HG03457 (cell line): Measurements from ENCODE around the gene ASIC1.
A peak's percentile ranks its signal among the peaks of the same experiment; 100 is the strongest.

Experiments
- ATAC-seq: cut with Tn5 transposase; IDR thresholded peaks from one replicate; pipeline ENCODE4 v1.9.1; 2021; ENCODE audit warnings: moderate number of reproducible peaks; ENCODE audit not compliant: unreplicated experiment

ASIC1 gene

DNA sequence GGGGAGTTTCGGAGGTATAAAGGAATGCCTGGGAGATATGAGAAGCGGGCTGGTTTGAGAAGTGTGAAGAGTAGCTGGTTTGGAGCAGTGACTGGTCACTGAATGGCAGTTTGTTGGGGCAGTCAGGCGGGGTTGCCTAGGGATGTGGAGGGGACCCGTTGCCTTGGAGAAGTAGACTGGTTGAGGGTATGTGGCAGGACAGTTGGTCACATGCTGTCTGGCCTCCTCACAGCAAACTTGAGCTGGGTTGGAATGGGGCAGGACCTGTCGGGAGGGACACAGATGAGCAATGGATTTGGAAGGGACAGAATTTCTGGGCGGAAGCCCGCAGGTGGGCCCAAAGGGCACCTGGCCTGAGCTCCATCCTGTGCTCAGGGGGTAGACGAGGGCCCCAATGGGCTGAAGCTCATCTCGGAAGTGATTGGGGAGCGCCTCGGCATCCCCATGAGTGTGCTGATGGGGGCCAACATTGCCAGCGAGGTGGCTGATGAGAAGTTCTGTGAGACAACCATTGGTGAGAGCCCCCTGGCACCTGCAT, 48.6 kb downstream of the ASIC1 start:
- no peak for ATAC-seq

DNA sequence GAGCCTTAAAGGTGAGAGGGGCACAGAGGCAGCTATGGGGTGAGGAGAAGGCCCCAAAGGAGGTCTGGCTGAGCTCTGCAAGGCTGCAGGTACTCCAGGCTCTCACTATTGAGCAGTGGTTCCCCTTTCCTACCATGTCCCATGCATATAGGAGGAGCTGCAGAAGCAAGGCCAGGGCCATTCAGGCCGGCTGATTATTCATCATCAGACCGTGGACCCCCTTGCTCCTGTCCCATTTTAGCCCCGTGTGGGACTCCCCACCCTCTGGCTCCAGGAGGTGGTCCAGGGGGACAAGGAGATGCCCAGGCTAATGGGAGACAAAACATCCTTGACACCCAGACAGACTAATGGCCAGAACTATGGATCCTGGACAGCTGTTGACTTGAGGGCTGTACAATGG, 49.5 kb downstream of the ASIC1 start:
- ATAC-seq: no peak

DNA sequence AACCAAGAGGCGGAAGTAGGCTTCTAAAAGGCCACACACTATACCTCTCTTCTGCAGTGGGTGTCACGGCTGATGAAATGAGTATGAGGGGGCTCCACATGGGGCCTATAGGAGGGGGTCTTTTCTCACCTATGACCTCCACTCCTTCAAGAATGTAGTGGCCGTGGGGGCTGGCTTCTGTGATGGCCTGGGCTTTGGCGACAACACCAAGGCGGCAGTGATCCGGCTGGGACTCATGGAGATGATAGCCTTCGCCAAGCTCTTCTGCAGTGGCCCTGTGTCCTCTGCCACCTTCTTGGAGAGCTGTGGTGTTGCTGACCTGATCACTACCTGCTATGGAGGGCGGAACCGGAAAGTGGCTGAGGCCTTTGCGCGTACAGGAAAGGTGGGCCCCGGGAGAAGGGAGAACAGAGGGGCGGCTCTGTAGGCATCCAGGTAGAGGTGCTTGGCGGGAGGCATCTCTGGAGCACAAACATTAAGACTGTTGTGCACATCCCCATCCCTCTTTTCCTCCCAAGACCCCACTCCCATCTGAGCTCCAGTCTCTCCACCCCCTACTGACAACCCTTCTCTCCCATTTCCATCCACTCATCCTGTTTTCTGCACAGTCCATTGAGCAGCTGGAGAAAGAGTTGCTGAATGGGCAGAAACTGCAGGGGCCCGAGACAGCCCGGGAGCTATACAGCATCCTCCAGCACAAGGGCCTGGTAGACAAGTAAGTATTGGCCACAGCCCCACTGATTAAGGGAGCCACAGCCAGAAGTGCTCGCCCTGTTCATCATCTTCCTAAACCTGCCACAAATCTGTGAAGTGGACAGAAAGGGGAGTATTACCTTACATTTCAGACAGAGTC, 50.2 kb downstream of the ASIC1 start:
- ATAC-seq: no peak

DNA sequence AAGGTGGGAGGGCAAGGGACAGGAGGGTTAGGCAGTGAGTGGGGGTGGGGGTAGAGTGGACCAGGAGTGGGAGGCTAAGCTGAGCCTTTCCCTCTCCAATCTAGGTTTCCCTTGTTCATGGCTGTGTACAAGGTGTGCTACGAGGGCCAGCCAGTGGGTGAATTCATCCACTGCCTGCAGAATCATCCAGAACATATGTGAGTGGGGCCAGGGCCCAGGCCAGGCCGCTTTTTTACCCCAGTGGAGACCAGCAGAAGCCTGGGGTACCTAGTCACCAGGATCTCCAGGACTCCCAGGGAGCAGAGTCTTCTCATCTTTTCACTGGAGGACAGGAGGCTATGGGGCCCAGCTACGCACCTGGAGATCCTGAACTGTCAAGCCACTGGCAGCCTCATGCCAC, 51.9 kb downstream of the ASIC1 start:
- no peak for ATAC-seq

DNA sequence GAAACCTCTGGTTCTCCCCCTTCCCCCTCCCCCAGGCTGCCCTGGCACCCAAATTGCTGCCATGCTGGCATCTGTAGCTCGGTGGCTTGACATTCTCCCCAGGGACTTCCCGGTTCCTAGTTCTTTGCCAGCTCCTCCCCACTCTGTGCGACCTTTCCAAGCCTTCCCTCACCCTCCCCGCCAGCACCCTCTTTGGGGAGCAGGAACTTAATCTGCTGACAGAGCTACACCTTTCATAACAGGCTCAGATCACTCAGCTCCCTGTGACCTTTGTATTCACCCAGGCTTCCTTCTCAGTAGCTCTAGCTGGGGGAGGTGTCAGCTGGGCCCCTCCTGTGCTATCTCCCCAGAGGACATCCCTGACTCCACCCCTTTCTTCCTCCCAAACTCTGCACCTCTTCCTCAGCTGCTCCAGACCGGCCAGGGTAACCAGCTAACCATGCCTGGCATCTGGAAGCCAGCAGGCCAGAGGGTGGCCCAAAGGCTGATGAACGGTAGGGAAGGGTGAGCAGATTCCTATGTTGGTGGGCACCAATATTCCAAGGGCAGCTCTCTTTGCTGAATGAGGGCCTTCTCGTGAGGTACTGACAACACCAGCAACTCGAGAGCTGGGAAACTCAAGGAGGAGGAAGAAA, 52.8 kb downstream of the ASIC1 start:
- ATAC-seq: no peak

DNA sequence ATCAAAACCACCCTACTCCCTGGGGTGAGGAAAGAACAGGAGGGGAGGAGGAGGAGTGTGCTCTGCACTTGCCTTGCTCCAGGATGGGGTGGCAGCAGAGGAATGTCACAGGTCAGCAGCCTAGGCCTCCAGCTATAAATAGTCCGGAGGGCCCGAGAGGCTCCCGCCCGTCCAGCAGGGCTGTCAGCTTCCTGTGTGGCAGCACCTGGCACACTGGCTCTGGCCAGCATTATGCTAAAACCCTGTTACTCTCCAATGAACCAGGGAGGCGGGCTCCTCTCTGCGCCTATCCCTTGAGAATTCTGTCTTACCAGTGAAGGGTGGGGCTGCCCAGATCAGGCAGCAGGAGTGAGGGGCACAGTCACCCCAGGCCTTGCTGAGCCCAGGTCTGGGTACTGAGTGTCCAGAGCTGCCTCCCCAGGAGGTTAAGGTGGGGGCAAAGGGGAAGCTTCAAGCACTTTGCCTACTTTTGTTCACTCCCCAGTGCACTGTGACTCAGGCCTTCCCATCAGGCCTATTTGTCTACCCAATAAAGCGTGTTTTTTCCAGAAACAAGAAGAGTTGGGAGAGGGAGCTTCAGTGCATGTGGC, 53.5 kb downstream of the ASIC1 start:
- no peak for ATAC-seq

- ATAC-seq: no peak
Measured at GRCh38 chr12:50111395-50111692, 53.9 kb downstream of the ASIC1 start.

- ATAC-seq: peak; percentile 72
Measured at GRCh38 chr12:50111693-50112455, 54.5 kb downstream of the ASIC1 start, which contains the start of gene COX14. COX14 (plus strand) TSS chr12:50112236; CDS start chr12:50120044, 7,808 bp downstream.

- peak; percentile 4 for ATAC-seq
Measured at GRCh38 chr12:50112456-50113218, 55.2 kb downstream of the ASIC1 start.

- no peak for ATAC-seq
Measured at GRCh38 chr12:50117057-50117622, 59.7 kb downstream of the ASIC1 start.

- no peak for ATAC-seq
Measured at GRCh38 chr12:50119387-50119786, 62.0 kb downstream of the ASIC1 start.

GRCh38 chr12:50120521-50120920, 63.1 kb downstream of the ASIC1 start:
- ATAC-seq: no peak

DNA sequence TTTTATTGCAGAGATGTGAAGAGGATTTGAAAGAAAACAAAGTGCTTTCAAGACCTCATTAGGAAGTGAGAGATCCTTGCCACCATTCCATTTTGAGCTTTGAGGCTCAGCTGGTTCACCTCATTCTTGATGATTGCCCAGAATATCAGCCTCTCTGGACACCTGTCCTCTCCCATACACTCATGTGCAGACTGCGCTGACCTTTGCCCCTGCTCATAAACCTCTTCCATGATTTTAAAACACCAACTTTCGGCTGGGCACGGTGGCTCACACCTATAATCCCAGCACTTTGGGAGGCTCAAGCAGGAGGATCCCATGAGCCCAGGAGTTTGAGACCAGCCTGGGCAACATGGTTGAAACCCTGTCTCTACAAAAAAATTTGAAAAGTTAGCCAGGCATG, 63.6 kb downstream of the ASIC1 start:
- no peak for ATAC-seq

- no peak for ATAC-seq
Measured at GRCh38 chr12:50121641-50122040, 64.2 kb downstream of the ASIC1 start.

DNA sequence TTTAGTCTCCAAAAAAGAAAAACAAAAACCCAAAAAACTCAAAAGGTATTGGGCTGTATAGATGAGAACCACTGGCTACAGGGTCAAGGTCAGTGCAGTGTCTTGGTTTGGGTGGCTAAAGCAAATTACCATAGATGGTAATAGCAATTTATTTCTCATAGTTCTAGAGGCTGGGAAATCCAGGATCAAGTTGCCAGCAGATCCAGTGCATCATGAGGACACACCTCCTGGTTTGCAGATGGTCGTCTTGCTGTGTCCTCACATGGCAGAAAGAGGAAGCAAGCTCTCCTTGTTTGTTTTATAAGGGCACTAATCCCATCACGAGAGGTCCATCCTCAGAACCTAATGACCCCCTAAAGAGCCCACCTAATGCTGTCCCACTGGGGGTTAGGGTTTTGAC, 65.8 kb downstream of the ASIC1 start:
- ATAC-seq: no peak

GRCh38 chr12:50127546-50127945, 70.2 kb downstream of the ASIC1 start:
- ATAC-seq: no peak

DNA sequence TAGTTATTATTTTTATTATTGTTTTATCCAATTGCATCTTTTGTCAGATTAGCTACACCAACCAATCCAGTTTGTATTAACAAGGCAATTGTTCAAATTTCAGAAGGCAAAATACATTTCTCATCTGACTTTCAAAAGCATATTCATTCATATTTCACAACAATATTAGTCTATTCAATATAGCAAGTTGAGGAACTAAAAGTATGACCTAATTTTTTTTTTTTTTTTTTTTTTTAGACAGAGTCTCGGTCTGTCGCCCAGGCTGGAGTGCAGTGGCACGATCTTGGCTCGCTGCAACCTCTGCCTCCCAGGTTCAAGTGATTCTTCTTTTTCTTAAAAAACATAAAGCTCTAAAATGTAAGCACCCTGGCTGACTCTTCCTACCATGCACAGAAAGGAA, 71.9 kb downstream of the ASIC1 start:
- ATAC-seq: no peak

DNA sequence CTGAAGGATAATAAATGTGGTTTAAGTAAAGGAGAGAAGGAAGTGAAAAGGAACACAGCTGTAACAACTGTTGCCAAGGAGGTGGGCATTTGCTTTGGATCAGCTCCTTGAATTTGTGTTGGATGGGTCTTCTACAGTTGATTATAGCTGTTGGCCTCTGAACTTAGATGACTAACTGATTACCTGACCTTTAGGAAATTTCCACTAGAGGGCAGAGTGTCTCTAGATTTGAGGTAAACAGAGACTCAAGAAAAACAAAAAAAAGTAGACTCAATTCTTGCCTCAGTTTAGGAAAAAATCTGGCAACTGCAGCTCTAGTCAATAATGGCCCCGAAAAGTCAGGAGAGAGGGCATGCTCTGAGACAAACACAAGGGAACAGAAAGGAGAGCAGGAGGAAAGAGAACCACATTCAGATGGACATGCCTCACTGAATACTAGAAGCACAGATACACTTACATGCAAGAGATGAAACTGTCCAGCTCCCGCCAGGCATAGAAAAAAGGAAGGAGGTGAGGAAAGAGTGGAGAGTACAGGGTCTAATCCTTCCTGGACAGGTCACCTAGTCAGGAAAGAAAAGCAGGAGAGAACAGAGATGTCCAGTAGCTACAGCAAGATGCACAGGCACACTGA, 75.2 kb downstream of the ASIC1 start:
- no peak for ATAC-seq
